CD4-positive, CD25-positive, alpha-beta regulatory T cell (primary cell): Measurements from ENCODE around the gene USH1C. TPM values are rescaled to one million over a fixed set of nuclear protein-coding genes. Genes with fewer than 3 reads are reported as not detected.

Experiments used
- ATAC-seq, 2 donors: fragments of 150-1000 bp; cut with Tn5 transposase; one replicate each; pipeline ENCODE4 v1.10.0; 2021; ENCODE audit warnings: low read depth in 2 of 2, moderate number of reproducible peaks in 2 of 2, moderate library complexity in 1 of 2
- DNase-seq, 3 donors: peaks; one replicate each; pipeline versions ENCODE4 v3.0.0 to v3.0.0-alpha.2; 2012 to 2022; ENCODE audit warnings: mixed read lengths in 1 of 3
- H3K27ac ChIP-seq: one replicate; pipeline ENCODE4 v1.7.0; 2013; ENCODE audit warnings: mild to moderate bottlenecking, low read length; ENCODE audit not compliant: insufficient read depth, poor library complexity, severe bottlenecking
- H3K27me3 ChIP-seq: one replicate; pipeline ENCODE4 v1.7.0; 2013; ENCODE audit warnings: low read length; ENCODE audit not compliant: control insufficient read depth, insufficient read depth
- H3K36me3 ChIP-seq: one replicate; pipeline ENCODE4 v1.7.0; 2013; ENCODE audit warnings: mild to moderate bottlenecking, low read length, moderate library complexity; ENCODE audit not compliant: control insufficient read depth, insufficient read depth
- H3K4me1 ChIP-seq: 2 replicates; pipeline ENCODE4 v1.7.0; 2013; ENCODE audit warnings: mild to moderate bottlenecking, low read length; ENCODE audit not compliant: insufficient read depth, control insufficient read depth, poor library complexity, severe bottlenecking
- H3K4me3 ChIP-seq: one replicate; pipeline ENCODE4 v1.7.0; 2013; ENCODE audit warnings: low read depth, mild to moderate bottlenecking, low read length, moderate library complexity
- H3K9me3 ChIP-seq, 2 experiments: 1 replicate in 1 of 2; 2 replicates in 1 of 2; pipeline ENCODE4 v1.7.0; 2013; ENCODE audit warnings: low read length in 2 of 2, mild to moderate bottlenecking in 1 of 2, moderate library complexity in 1 of 2; ENCODE audit not compliant: control insufficient read depth in 2 of 2
- H3K27ac Mint-ChIP-seq, 3 donors: one replicate each; pipeline ENCODE4 v1.8.0; 2020 to 2022; ENCODE audit warnings: mild to moderate bottlenecking in 3 of 3, mixed read lengths in 3 of 3, moderate library complexity in 2 of 3
- H3K27me3 Mint-ChIP-seq: one replicate; pipeline ENCODE4 v1.8.0; 2022; ENCODE audit warnings: mild to moderate bottlenecking, mixed read lengths
- H3K36me3 Mint-ChIP-seq: one replicate; pipeline ENCODE4 v1.8.0; 2020; ENCODE audit warnings: mixed read lengths
- H3K4me1 Mint-ChIP-seq, 4 donors: one replicate each; pipeline ENCODE4 v1.8.0; 2020 to 2022; ENCODE audit warnings: mixed read lengths in 4 of 4, mild to moderate bottlenecking in 1 of 4
- H3K4me3 Mint-ChIP-seq, 4 donors: one replicate each; pipeline ENCODE4 v1.8.0; 2020 to 2022; ENCODE audit warnings: mild to moderate bottlenecking in 4 of 4, mixed read lengths in 4 of 4, moderate library complexity in 3 of 4
- H3K9me3 Mint-ChIP-seq, 7 donors: one replicate each; pipeline ENCODE4 v1.8.0; 2020 to 2022; ENCODE audit warnings: mixed read lengths in 7 of 7, mild to moderate bottlenecking in 3 of 7, moderate library complexity in 2 of 7
- polyA plus RNA-seq, 4 donors: library from polyadenylated mRNA; unstranded; fragments of 300-500 nt; fragmentation: Illumina TruSeq; gene quantifications; one replicate each; pipeline ENCODE4 v1.2.3, GENCODE V29; 2021
- total RNA-seq: library from RNA; stranded (reverse); gene quantifications from one replicate; pipeline ENCODE4 v1.2.3, GENCODE V29; 2022

The USH1C gene
- total and polyA plus RNA-seq, 5 donors from 2014 or later, result not detected

- Mint-ChIP-seq H3K27ac (no peak overlapping the region), H3K27me3 (peaks cover 4% of the 10 kb centered on the region), H3K9me3 (peaks cover 0 to 2% (median 0%) of the 10 kb centered on the region in 7 donors), H3K4me1 (no peaks in the 10 kb centered on the region), H3K36me3 (no peaks in the 10 kb centered on the region), H3K4me3 (no peak overlapping the region)
- no peak for ATAC-seq
- H3K9me3 ChIP-seq, result no peaks in the 10 kb centered on the region
- no peak overlapping the region for H3K27ac ChIP-seq
- H3K27me3 ChIP-seq, result no peaks in the 10 kb centered on the region
- H3K4me3 ChIP-seq, result no peak overlapping the region
- DNase-seq, result peak in 1 of 3 donors; percentile 10
- H3K4me1 ChIP-seq, result no peaks in the 10 kb centered on the region
- H3K36me3 ChIP-seq, result no peaks in the 10 kb centered on the region
Observed at GRCh38 chr11:17564687-17565042, 20.4 kb upstream of the USH1C start.

- H3K4me3 ChIP-seq, result no peak overlapping the region
- DNase-seq (no peak), ATAC-seq (no peak)
- H3K9me3 ChIP-seq, result no peaks in the 10 kb centered on the region
- H3K4me1 ChIP-seq, result no peaks in the 10 kb centered on the region
- no peaks in the 10 kb centered on the region for H3K36me3 ChIP-seq
- no peaks in the 10 kb centered on the region for H3K27me3 ChIP-seq
- H3K27ac ChIP-seq, result no peak overlapping the region
- Mint-ChIP-seq H3K36me3 (no peaks in the 10 kb centered on the region), H3K4me1 (no peaks in the 10 kb centered on the region), H3K4me3 (no peak overlapping the region), H3K27me3 (peaks cover 4% of the 10 kb centered on the region), H3K9me3 (peaks cover 0 to 2% (median 0%) of the 10 kb centered on the region in 7 donors), H3K27ac (no peak overlapping the region)
Observed at GRCh38 chr11:17563961-17564686, 19.9 kb upstream of the USH1C start.

GRCh38 chr11:17563231-17563646 lies 19.0 kb upstream of the USH1C start:
- no peaks in the 10 kb centered on the region for H3K36me3 ChIP-seq
- H3K9me3 ChIP-seq, result no peaks in the 10 kb centered on the region
- H3K27ac Mint-ChIP-seq, result no peak overlapping the region
- H3K36me3 Mint-ChIP-seq, result no peaks in the 10 kb centered on the region
- no peak for ATAC-seq
- no peak overlapping the region for H3K4me3 ChIP-seq
- peaks cover 0 to 2% (median 0%) of the 10 kb centered on the region in 7 donors for H3K9me3 Mint-ChIP-seq
- H3K27me3 Mint-ChIP-seq, result peaks cover 4% of the 10 kb centered on the region
- H3K4me1 ChIP-seq, result no peaks in the 10 kb centered on the region
- no peaks in the 10 kb centered on the region for H3K27me3 ChIP-seq
- no peak overlapping the region for H3K4me3 Mint-ChIP-seq
- no peak overlapping the region for H3K27ac ChIP-seq
- no peaks in the 10 kb centered on the region for H3K4me1 Mint-ChIP-seq
- DNase-seq, result no peak

DNA sequence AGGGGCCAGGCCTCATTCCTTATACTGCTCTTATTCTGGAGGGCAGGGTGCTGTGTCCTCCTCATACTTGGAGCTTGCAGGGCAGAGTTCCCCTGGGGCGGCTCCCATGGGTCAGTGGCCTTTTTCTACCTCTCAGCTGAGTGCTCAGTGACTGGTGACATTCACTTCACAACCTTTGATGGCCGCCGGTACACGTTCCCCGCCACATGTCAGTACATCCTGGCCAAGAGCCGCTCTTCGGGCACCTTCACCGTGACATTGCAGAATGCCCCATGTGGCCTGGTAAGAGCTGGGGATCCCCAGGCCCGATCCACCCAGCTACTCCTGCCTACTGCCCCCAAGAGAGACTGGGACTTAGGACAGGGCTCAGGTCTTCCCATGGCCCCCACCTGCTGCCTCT lies 17.3 kb upstream of the USH1C start:
- ATAC-seq (no peak), DNase-seq (no peak)
- Mint-ChIP-seq H3K36me3 (no peaks in the 10 kb centered on the region), H3K4me3 (no peak overlapping the region), H3K27me3 (no peaks in the 10 kb centered on the region), H3K9me3 (peaks cover 0 to 1% (median 0%) of the 10 kb centered on the region in 7 donors), H3K4me1 (no peaks in the 10 kb centered on the region), H3K27ac (no peak overlapping the region)
- no peaks in the 10 kb centered on the region for H3K4me1 ChIP-seq
- H3K27me3 ChIP-seq, result no peaks in the 10 kb centered on the region
- no peak overlapping the region for H3K27ac ChIP-seq
- no peaks in the 10 kb centered on the region for H3K9me3 ChIP-seq
- no peak overlapping the region for H3K4me3 ChIP-seq
- H3K36me3 ChIP-seq, result no peaks in the 10 kb centered on the region

DNA sequence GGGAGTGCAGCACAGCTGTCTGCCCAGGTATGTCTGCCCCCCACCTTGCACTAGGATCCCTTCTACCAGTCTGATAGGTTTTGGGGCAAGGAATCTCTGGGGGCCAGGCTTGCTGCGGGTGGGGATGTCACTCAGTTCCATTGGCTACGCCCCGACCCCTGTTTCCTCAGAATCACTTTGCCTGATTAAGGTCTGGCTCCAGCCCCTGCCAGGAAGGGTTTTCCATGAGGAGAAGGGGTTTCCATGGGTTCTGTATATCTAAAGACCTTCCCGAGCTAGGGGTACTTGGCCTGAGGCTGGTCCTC lies 16.8 kb upstream of the USH1C start:
- Histone ChIP-seq H3K9me3 (no peaks in the 10 kb centered on the region), H3K36me3 (no peaks in the 10 kb centered on the region), H3K4me1 (no peaks in the 10 kb centered on the region), H3K27ac (no peak overlapping the region), H3K27me3 (no peaks in the 10 kb centered on the region), H3K4me3 (no peak overlapping the region)
- DNase-seq, result no peak
- Mint-ChIP-seq H3K36me3 (no peaks in the 10 kb centered on the region), H3K27ac (no peak overlapping the region), H3K27me3 (no peaks in the 10 kb centered on the region), H3K9me3 (peaks cover 0 to 1% (median 0%) of the 10 kb centered on the region in 7 donors), H3K4me3 (no peak overlapping the region), H3K4me1 (no peaks in the 10 kb centered on the region)
- ATAC-seq, result no peak

DNA sequence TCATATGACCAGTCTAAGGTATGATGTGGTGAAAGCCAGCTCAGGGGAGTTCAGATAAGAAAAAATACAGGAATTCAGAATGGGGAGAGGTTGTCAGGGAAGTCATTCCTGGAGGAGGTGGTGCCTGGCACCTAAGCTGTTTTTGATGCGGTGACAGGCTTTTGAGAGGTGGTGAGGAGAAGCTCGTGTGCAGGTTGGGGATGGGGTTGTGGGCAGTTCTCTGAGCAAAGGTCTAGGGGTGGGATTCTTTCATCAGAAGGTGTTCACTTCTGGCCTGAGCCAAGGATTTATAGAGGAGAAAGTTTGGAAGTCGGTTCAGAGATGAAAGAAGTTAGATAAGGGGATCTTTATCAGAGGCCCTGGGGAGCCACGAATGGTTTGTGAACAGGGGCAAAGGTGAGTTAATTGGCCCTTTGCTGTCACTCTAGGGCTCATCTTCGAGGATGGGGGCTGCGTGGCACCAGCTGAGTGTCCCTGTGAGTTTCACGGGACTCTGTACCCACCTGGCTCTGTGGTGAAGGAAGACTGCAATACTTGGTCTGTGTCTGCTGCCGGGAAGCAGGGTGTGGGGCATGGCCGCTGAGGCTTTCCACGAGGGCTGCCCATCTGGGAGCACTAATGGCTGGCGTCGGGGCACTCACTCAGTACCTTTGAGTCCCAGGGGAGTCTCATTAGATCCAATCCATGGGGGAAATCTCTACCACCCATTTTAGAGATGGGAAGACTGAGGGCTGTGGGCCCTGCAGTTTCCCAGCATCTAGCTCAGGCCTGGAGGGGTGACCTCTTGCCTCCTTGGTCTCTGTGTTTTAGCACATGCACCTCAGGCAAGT lies 16.3 kb upstream of the USH1C start:
- Histone ChIP-seq H3K27me3 (no peaks in the 10 kb centered on the region), H3K4me3 (no peak overlapping the region), H3K27ac (no peak overlapping the region), H3K9me3 (no peaks in the 10 kb centered on the region), H3K4me1 (no peaks in the 10 kb centered on the region), H3K36me3 (no peaks in the 10 kb centered on the region)
- Mint-ChIP-seq H3K36me3 (no peaks in the 10 kb centered on the region), H3K27ac (no peak overlapping the region), H3K4me3 (no peak overlapping the region), H3K4me1 (no peaks in the 10 kb centered on the region), H3K27me3 (no peaks in the 10 kb centered on the region), H3K9me3 (peaks cover 0 to 1% (median 0%) of the 10 kb centered on the region in 7 donors)
- no peak for ATAC-seq
- DNase-seq, result no peak

- no peak overlapping the region for H3K27ac Mint-ChIP-seq
- no peak overlapping the region for H3K4me3 ChIP-seq
Observed at GRCh38 chr11:17559341-17560087, 15.3 kb upstream of the USH1C start.

More at GRCh38 chr11:17559341-17560087, 15.3 kb upstream of the USH1C start:
- Mint-ChIP-seq H3K27me3 (no peaks in the 10 kb centered on the region), H3K4me3 (no peak overlapping the region), H3K36me3 (no peaks in the 10 kb centered on the region), H3K9me3 (peaks cover 0 to 1% (median 0%) of the 10 kb centered on the region in 7 donors), H3K4me1 (no peaks in the 10 kb centered on the region)
- no peak for DNase-seq
- H3K4me1 ChIP-seq, result no peaks in the 10 kb centered on the region
- no peak overlapping the region for H3K27ac ChIP-seq
- H3K36me3 ChIP-seq, result no peaks in the 10 kb centered on the region
- no peak for ATAC-seq
- no peaks in the 10 kb centered on the region for H3K27me3 ChIP-seq
- H3K9me3 ChIP-seq, result no peaks in the 10 kb centered on the region
